NCI-H1048 (cell line): ENCODE results near the gene NSA2.
"Not testable (repeated sequence)": the region's sequence is repeated elsewhere in the genome, so short reads cannot be mapped to it uniquely, and the experiment has no call there.

Experiments
- DNase-seq: peaks from one replicate; lab custom pipeline; 2025; lab: John Stamatoyannopoulos, UW

The NSA2 gene

DNA sequence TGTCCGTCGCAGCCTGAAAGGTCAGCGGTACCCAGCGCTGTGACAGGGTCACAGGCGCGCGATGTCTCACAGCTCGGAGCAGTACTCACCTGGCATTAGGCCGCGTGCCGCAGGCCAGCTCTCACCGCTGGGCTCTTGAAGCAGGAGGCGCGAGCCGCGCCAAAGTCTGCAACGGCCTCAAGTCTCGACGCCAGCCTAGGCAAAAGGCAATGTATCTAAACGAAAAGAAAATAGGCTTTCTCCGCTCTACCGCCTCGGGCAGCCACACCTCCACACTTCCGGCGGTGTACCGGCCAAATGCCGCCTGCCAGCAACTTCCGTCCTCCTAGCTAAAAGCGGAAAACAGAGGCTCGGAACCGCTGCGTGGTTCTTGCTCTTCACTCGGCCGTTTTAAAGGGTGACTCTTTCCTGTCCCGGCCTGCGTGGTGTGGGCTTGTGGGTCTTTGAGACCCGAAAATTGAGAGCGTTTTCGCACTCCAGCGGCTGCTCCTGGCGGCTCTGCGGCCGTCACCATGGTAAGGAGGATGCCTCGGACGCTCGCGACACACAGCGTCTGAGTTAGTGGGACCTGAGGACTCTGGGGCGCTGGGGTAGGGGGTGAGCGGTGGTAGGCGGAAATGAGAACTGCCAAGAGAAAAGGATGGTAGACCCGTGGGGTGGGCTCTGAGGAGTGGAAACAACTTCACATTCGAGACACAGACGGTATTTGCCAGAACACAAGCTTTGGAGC lies at the start of gene NSA2, which contains the start of gene GFM2:
Gene NSA2 (plus strand): TSS at position 401 of the 730 bp plus-strand sequence. CDS start 112 bp downstream, at position 513.
Gene GFM2 (minus strand): TSS at position 269 of the 730 bp plus-strand sequence. CDS start 3,375 bp downstream, outside the sequence.
- peak; percentile 76 for DNase-seq

DNA sequence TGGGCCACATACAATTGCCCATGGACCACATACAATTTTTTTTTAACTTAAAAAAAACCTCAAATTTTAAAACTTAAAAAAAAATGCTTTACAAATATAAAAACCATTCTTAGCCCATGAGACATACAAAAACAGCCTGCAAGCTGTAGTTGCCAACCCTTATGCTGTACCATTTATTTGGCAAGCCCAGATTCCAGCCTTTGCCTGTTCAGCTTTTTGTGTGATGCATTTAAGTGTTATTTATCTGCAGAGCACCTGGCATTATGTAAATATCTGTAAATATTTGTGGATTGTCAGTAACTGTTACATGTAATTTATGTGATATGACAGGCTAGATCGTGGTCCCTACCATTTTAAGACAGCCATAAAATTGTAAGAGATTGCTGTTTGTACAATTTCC lies 49.5 kb upstream of the NSA2 start:
- DNase-seq = no peak

DNA sequence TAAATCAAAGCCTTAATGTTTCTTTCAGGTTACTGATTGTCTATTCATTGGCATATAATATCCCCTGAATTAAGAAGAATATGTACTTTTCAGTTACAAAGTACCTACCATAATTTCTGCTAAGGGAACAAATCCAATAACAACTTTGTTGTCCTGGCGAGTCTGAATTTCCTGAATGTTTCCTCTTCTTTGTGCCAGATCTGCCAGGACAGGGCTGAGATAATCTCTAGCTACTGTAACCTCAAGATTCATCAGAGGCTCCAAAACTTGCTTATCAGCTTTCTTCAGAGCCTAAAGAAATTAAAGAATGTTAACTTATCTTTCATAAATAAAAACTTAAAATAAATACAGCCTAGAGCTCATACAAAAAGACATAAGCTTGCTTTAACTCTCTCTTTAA lies 44.8 kb upstream of the NSA2 start:
- no peak for DNase-seq

DNA sequence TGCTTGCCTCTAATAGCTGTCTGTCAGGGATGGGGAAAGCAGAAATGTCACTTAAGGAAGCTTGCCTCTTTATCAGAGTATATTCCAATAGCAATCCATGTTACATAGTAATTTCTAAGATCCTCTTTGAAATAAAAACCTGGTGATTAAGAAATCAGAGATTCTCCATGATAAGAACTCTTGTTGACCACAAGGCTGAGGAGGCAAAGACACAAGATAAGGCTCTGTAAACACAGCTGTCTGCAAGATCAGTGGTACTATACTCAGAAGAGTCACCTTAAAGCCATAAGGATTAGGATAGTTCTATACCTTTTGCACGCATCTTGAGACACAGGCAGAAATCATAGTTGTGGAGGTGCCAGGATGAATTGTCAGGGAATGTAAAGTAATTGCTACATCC lies 41.7 kb upstream of the NSA2 start:
- DNase-seq = no peak

DNA sequence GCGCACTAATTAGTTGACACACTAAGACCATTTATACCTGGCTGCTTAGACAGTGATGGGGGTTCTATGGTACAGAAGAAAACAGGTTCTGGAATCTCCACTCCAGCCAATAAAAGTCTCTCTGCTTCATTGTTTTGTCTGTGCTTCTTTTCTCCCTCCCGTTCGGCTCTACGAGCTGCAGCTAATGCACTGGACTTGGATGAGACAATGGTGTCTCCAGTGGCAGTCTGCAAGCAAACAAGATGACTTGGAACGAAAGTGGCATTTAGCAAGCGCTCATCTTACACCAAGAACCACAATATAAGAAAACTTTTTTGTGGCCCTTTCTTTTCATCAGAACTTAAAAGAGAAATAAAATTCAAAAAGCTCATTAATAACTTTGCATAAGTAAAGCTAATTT lies 30.3 kb upstream of the NSA2 start:
- no peak for DNase-seq

DNA sequence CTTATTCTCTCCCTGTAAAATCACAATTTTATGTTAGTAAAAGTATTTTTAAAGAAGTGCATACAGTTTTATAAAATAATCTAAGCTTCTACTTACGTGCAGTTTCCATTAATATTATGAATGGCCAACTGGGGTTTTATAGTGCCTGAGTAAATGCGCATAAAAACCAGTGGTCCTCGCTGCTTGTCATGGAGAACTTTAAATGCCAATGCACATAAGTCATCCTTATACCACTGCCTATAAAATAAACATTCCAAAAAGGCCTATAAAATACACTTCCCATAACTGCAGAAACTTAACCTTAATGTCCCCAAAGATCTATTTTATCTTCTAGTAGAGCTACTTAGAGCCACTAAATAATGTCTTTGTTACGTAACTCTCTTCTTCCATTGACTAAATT lies 28.6 kb upstream of the NSA2 start:
- DNase-seq = no peak

DNA sequence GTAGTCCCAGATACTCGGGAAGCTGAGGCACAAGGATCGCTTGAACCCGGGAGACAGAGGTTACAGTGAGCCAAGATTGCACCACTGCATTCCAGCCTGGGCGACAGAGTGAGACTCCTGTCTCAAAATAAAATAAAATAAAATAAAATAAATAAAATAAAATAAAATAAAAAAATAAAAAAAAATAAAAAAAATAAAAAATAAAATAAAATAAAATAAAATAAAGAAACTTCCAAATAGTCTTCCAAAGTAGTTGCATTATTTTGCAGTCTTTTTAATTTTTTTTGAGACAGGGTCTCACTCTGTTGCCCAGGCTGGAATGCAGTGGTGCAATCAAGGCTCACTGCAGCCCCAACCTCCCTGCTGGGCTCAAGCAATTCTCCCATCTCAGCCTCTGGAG lies 18.3 kb upstream of the NSA2 start:
- not testable (repeated sequence) for DNase-seq

DNA sequence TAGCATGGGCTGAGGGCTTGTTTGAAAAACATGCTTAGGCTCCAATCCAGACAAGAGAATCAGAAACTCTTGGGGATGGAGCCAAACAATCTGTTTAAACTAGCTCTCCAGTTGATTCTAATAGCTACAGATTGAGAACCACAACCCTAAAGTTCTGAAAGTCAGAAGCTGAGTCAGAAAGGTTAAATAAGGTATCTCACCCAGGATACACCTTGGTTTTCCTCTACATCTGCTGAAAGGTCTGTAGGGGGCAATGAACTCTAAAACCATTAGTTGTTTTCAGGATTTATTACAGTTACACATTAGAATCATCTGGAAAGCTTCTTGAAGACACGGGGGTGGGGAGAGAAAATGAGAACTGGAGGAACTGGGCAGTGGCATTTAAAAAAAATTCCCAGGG lies 5.8 kb upstream of the NSA2 start:
- DNase-seq = no peak

DNA sequence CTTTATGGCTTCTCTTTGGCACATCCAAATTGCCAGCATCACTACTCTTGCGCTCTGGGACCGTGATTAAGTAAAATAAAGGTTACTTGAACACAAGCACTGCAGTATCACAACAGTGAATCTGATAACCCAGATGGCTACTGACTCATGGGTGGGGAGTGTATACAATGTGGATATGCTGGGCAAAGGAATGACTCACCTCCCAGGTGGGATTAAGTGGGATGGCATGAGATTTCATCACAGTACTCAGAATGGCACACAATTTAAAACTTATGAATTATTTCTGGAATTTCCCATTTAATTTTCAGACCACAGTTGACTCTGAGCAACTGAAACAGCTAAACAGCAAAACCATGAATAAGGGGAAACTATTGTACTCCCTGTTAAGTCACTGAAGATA lies 4.5 kb upstream of the NSA2 start:
- DNase-seq = no peak

DNA sequence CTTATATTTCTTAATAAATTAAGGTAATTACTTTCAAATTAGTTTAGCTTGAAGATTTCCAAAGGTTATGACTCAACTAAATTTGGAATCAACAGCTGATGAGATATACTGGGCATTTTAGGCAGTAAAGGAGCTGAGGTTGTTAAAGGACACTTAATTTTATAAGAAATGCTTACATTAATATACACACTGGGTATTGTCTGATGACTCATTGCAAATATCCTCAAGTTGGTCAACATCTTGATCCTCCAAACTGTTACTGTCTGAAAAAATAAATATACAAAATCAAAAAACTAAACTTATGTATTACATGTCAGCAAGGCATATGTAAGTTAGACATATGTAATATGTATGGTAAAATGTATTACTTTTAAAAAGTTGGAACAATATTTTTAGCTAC lies 3.5 kb upstream of the NSA2 start:
- DNase-seq = no peak

DNA sequence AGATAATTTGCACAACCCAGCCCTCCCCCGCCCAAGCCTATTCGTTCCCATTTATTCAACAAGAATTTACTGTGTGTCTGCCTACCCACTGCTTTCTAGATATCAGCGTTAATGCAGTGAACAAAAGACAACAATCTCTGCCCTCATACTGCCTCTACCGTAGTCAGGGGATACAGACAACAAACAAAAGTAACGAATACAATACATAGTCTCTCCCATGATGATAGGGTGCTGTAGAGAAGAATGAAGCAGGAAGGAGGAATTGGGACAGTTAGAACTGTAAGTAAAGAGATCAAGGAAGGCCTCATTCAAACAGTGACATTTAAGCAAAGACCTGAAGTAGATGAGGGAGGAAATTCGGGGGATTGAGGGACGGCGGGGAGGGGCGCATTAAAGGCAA lies 1.8 kb upstream of the NSA2 start:
- DNase-seq = no peak

DNA sequence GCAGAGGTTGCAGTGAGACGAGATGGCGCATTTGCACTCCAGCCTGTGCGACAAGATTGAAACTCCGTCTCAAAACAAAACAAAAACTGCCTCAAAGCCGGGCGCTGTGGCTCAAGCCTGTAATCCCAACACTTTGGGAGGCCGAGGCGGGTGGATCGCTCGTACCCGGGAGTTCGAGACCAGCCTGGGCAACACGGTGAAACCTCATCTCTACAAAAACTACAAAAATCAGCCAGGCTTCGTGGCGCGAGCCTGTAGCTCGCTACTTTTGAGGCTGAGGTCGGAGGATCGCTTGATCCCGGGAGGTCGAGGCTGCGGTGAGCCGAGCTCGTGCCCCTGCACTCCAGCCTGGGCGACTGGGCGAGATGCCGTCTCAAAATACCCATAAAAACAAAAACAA lies 1.1 kb upstream of the NSA2 start:
- DNase-seq = no peak

DNA sequence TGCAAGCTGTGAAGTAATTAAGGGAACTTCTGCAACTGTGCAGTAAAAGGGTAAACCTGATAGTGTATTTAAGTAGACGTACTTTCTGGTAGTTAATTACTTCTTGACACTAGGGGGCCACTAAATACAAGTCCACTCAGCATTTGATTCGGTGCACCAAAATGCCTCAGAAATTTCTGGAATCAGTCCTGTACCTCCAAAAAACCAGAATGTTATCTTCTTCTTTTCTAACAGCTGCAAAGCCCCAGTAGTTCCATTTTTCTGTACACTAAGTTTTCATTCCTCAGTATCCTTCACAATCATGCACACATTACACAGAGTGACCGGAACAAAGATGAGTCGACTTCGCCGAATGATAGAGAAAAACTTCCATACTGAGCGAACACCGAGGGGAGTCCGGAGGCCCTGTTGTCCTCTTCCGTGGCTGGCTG lies 616 bp upstream of the NSA2 start:
- DNase-seq = peak; percentile 1

DNA sequence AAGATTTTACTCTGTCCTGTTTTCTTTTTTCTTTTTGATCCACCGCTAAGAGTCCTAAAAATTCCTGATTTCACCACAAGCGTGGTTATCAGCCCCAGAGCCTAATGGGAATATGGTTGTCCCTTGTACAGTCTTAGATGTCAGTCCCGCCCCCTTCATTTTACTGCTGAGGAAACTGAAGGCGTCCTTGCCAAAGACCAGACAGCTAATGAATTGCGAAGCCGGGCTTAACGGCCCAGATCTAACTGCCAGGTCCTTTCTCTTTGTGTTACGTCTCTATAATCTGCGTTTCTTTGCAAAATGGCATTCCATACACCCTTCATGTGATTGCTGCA lies 497 bp downstream of the NSA2 start:
- no peak for DNase-seq

DNA sequence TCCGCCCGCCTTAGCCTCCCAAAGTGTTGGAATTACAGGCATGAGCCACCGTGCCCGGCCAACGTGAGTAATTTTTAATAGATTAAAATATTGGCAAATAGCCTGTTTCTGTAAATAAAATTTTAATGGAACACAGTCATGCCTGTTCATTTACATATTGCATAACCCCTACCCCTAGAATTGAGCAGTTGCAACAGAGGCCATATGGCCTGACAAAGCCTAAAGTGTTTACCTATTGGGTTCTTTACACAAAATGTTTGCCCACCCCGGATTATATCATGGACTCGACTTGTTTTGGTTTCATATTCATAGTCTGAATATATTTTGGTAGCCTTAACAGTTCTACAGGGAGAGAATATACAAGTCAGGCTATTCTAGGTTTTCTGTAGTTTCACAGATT lies 5.3 kb downstream of the NSA2 start:
- no peak for DNase-seq

DNA sequence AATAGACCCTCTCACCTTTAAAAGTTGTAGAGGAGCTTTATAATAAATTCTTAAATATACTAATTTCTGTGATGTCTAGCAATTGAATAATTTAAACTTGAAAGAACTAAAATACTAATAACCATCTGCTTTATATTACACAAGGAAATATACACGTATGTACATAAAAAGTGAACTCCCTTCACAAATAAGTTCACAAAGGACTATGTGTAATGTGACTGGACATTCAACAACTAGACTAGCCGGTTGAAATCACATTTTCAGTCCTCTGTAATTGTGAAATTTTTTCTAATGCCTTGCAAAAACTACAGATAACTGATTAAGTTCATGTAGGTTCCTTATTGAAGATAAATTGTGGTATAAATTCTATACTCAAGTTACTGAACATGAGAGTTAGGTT lies 11.6 kb downstream of the NSA2 start:
- no peak for DNase-seq

DNA sequence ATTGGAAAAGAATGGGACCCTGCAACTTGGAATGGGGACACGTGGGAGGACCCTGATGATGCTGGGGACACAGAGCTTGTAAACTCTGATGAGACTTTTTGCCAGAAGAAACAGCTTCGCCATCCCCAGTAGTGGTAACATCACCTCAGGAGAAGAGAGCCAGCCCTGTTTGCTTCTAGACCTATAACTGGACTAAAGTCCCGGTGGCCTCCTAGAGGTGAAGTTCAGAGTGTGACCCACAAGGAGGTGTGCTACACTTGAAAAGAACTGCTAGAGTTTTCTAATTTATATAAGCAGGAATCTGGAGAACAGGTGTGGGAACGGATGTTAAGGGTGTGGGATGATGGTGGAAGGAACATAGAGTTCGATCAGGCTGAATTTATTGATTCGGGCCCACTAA lies 19.8 kb downstream of the NSA2 start:
- DNase-seq = no peak

DNA sequence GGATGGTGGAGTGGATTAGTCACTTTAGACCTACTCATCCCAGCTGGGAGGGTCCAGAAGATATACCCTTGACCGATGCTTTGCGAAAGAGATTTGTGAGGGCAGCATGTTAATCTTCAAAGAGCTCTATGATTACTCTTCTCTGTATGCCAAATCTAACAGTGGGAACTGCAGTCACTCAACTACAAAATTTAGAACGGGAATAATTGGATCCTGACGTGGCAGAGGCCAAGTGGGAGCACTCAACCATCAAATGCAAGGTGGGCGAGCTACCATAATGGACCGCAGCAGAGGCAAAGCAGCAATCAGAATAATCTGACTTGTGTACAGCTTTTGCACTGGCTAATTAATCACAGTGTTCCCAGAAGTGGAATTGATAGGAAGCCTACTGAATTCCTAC lies 20.4 kb downstream of the NSA2 start:
- no peak for DNase-seq

DNA sequence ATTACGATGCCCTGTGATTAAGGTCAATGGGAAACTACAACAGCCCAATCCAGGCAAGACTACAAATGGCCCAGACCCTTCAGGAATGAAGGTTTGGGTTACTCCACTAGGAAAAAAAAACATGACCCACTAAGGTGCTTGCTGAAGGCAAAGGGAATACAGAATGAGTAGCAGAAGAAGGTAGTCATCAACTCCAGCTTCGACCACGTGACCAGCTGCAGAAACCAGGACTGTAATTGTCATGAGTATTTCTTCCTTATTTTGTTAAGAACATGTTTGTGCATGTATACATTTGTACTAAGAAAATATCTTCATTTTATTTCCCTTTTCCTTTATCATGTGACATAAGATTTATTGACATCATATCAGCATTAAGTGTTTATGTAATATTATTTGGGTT lies 24.6 kb downstream of the NSA2 start:
- not testable (repeated sequence) for DNase-seq

DNA sequence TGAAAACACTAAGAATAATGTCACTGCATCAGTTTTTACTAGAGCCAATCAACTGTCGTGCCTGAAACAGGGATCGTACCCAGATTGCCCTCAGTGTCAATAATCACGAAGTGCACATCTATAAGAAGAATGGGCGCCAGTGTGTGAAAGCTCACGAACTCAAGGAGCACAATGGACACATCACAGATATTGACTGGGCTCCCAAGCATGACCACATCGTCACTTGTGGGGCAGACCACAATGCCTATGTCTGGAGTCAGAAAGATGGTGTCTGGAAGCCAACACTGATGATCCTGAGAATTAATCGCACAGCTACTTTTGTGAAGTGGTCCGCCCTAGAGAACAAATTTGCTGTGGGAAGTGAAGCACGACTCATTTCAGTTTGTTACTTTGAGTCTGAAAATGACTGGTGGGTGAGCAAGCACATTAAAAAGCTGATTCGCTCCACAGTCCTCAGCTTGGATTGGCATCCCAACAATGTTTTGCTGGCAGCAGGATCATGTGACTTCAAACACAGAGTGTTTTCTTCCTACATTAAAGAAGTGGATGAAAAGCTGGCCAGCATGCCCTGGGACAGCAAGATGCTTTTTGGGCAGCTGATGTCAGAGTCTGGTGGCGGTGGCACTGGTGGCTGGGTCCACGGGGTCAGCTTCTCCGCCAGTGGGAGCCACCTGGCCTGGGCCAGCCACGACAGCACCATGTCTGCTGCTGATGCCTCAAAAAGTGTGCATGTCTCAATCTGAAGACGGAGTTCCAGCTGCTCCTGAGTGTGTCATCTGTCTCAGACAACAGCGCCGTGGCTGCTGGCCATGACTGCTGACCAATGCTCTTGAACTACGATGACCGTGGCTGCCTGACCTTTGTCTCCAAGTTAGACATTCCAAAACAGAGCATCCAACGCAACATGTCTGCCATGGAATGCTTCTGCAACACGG lies 32.2 kb downstream of the NSA2 start:
- no peak for DNase-seq

DNA sequence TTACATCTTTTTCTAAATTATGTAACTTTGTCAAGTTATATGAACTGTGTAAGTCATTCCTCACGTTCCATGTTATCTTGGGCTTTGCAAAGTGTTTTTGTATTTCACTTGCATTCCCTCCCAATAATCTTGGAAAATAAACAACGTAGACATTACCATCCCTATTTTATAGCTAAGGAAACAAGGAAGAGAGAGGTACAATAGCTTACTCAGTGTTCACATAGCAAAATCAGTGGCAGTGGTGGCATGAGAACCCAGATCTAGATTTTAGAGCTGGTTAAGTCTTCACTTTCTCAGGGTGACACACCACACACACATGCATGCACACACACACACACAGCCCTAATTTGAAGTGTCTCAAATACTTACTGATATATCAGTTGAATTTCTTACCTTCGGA lies 34.1 kb downstream of the NSA2 start:
- no peak for DNase-seq

DNA sequence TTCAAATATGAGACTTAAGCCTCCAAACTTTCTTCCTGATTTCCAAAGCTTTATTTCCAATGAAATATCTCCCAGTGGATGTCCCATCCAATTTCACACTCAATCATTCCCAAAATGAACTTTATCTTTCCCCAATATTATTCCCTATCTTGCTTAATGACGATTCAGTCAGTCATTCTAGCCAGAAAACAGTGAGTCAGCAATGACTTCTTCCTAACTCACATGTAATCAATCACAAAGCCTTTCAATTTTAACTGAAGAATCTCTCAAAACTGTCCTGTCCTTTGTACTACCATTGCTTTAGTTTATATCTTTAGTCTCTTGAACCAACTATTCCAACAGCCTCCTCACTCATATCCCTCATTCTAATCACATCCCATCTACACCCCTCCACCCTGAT lies 34.9 kb downstream of the NSA2 start:
- DNase-seq = no peak

DNA sequence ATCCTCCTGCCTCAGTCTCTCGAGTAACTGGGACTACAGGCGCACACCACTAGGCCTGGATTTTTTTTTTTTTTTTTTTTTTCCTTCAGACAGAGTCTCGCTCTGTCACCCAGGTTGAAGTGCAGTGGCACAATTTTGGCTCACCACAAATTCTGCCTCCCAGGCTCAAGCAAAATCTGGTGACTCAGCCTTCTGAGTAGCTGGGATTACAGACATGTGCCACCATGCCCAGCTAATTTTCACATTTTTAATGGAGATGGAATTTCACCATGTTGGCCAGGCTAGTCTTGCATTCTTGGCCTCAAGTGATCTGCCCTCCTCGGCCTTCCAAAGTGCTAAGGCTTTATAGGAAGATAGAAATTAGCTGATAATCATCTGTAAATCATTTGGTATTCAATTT lies 43.9 kb downstream of the NSA2 start:
- DNase-seq = no peak
